LNCaP clone FGC (cell line): ENCODE results near the gene SVIL.

Source experiments
- DNase-seq: peaks from one replicate; pipeline ENCODE4 v3.0.0-alpha.2; 2011; ENCODE audit warnings: low read depth
- H3K4me3 ChIP-seq: 2 replicates; pipeline ENCODE4 v1.5.1; 2011; ENCODE audit warnings: mild to moderate bottlenecking, low read depth, low read length, control low read depth
- CTCF ChIP-seq: IDR thresholded peaks from 2 replicates; pipeline ENCODE4 v1.5.1; 2012; ENCODE audit warnings: mild to moderate bottlenecking; ENCODE audit not compliant: control insufficient read depth, insufficient read depth; ENCODE audit errors: extremely low read depth

The SVIL gene

GRCh38 chr10:29634764-29635625 is at the start of gene SVIL:
TSS of gene SVIL (minus strand) at chr10:29634971. CDS start at chr10:29555058, 79,913 bp downstream.
- no peak for DNase-seq
- H3K4me3 ChIP-seq: no peak within 1 kb of the TSS
- no peak for TF ChIP-seq CTCF

GRCh38 chr10:29681676-29682448 is 47.1 kb upstream of the SVIL start:
- no peak for DNase-seq
- TF ChIP-seq CTCF: no peak
- no peak overlapping the region for H3K4me3 ChIP-seq

- no peak for TF ChIP-seq CTCF
- no peak for DNase-seq
- no peak overlapping the region for H3K4me3 ChIP-seq
Measured at GRCh38 chr10:29680091-29680490, 45.3 kb upstream of the SVIL start.

GRCh38 chr10:29676732-29677131 is 42.0 kb upstream of the SVIL start:
- DNase-seq: no peak
- no peak overlapping the region for H3K4me3 ChIP-seq
- TF ChIP-seq CTCF: no peak

GRCh38 chr10:29675984-29676383 is 41.2 kb upstream of the SVIL start:
- no peak for DNase-seq
- H3K4me3 ChIP-seq: no peak overlapping the region
- no peak for TF ChIP-seq CTCF

- H3K4me3 ChIP-seq: no peak overlapping the region
- TF ChIP-seq CTCF: no peak
- no peak for DNase-seq
Measured at GRCh38 chr10:29671968-29672367, 37.2 kb upstream of the SVIL start.
